Stimulated activated CD4-positive, alpha-beta T cell treated with anti-CD3 and anti-CD28 coated beads, Interleukin-1b, Interleukin-23, amount 100 ng/mL, for 4 hours (primary cell): Measurements from ENCODE around the gene BPIFB2.
"Not testable (repeated sequence)": the region's sequence is repeated elsewhere in the genome, so short reads cannot be mapped to it uniquely, and the experiment has no call there.

ENCODE experiments used
- DNase-seq, 2 donors: peaks; one replicate each; pipeline ENCODE4 v3.0.0-alpha.2; 2020; ENCODE audit warnings: low read depth in 2 of 2

The BPIFB2 gene

DNA sequence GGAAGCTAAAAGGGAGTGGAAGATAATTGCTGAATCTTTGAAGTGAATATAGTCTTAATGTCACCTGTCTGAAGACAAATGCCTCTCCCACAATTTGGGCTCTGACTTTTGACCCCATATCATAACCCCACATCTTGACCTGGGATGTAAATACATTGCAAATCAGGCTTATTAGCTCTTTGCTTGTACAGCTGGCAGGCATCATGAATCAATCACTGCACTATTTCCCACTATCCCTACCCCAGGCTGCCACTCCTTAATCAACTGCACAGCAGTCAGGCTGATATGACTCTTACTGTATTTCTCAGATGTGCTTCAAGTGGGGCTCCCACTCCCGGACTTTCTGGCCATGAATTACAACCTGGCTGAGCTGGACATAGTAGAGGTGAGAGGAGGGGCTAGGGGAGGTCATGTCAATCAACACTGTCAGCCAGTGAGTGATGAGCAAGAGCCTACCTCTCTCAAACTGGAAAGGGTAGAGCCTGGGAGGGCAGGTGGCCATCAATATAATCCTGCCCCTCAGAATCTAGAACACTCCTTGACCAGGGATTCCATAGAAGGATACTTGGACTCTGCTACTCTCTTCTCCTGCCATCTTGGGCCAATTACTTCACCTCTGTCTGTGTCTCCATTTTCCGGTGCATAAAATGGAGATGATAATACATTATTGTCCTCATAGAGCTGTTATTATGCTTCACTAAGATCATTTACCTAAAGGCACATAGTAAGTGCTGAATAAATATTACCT is 35.7 kb downstream of the BPIFB2 start:
- DNase-seq = no peak

DNA sequence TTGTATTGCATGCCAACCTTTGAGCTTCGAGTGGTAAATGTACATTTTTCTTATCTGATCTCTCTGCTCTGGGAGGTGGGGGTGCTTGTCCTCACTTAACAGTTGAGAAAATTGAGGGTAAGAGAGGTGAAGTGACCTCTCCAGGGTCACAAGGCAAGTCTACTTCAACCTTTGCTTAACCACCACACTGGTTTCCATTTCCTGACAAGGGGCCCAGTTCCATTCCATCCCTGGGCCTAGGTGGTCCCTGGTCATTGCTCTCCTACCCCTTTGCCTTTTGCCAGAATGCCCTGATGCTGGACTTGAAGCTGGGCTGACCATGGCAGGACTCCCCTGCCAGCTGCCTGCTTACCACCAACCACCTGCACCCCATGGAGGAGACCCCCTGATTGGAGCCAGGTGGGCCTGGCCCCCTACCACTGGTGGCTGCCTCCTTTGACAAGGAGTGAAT is 36.3 kb downstream of the BPIFB2 start:
- DNase-seq = no peak

DNA sequence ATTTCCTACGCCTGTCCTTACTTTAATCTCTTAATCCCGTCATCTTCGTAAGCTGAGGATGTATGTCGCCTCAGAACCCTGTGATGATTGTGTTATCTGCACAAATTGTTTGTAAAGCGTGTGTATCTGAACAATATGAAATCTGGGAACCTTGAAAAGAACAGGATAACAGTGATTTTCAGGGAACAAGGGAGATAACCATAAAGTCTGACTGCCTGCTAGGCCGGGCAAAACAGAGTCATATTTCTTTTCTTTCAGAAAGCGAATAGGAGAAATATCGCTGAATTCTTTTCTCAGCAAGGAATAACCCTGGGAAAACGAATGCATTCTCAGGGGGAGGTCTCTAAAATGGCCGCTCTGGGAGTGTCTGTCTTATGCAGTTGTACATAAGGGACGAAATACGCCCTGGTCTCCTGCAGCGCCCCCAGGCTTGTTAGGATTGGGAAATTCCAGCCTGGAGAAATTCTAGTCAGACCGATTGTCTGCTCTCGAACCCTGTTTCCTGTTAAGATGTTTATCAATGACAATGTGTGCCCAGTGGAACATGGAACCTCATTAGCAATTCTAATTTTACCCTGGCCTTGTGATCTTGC is 37.7 kb downstream of the BPIFB2 start:
- DNase-seq = not testable (repeated sequence)

DNA sequence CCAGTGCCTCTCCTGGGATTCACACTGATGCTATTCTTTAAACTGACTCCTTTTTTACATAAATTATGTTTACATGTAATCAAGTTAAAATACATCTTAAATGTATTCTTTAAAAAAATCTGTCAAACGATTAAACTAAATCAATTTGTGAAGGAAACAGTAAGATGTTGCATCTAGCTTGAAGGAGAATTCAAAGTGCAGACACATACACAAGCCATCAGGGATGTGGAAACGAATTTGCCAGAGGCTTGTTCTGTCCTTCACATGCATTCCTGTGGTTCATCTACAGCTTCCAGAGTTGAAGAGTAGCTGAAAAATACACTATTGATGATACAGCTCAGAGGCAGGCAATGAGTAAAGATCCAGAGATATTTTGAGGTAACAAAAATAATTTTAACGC is 38.9 kb downstream of the BPIFB2 start:
- DNase-seq = no peak

DNA sequence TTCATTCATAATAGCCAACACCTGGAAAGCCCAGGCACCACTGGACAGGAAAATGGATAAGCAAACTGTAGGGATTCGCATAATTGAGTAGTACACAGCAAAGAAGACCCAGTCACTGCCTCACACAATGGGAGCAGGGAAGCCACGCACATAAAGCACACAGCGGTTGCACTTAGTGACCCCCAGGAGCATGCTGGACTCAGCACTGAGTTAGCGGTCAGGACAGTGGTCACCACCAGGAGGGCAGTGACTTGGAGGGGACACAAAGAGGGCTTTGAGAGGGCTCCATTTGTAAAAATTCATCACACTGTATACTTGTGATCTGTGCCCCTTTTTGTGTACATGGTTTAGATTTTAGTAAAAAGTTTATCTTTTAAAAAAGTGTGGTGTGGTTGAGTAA is 43.8 kb downstream of the BPIFB2 start:
- no peak for DNase-seq

DNA sequence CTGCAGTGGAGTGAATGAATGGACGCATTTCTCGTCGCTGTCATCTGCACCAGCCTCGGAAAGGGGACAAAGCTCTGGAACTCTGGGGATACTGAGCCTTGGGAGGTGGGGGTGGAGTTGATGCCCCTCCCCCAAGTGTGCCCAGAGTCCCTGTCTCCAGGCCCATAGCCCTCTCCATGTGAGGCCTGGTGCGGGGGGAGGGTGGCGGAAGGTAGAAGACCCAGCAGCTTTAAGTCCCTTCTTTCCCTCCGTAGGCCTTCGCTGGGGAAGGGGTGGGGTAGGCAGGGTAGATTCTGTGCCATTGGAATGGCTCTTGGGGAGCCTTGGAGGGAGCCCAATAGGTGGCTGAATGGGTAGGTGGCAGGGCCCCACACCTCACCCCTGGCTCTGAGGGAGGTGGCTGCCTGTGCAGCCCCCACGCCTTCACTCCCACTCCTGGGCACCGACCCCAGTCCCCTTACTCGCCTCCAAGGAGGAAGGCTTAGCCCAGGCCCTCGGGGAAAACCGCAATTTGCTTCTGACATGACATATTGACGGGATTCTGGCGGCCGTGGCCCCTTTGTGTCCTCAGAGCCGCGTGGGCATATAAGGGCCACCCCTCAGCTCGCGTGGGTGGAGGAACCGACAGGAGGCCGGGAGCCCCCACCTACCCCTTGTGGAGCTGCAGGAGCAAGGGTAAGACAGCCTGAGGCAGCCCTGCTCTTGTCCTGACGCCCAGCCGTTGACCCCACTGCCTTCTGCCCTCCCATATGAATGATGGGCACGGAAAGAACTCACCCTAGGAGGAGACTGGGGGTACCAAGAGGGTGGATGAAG is 46.0 kb downstream of the BPIFB2 start, which contains the start of gene BPIFB3:
TSS of gene BPIFB3 (plus strand) at position 613 of the 816 bp plus-strand sequence. CDS start 1,533 bp downstream, outside the sequence.
- DNase-seq = no peak

DNA sequence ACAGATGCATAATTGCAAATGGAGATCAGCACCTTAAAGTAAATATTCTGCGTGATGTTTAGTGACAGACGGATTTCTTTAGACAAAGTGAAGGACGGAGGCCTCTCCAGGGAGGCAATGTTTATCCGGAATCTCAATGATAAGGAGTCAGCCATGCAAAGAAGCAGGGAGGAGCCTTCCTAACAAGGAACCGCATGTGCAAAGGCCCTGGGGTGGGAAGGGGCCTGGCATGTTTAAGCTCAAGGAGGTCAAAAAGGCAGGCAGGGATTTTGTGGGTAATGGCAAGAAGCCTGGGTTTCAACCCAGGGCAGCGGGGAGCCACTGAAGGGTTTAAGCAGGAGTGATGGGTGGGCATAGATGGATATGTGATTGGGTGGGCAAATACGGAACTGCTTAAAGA is 46.9 kb downstream of the BPIFB2 start:
- DNase-seq = no peak

DNA sequence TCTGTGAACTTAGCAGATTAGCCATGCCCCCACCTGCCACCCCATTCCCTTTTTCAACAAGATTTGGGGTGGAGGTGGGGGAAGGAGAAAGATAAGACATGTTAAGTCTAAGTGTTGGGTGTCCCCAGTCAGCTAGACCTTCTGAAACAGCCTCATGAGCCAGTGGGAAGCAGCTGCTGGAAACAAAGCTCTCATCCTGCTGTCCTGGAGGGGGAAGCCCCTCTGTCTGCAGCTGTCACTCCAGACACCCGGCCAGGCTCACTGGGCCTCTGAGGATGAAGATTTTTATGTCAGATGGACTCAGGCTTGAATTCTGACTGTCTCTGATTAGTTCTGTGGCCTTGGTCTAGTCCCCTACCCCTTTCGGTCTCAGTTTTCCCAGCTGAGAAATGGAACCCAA is 47.3 kb downstream of the BPIFB2 start:
- DNase-seq = no peak

DNA sequence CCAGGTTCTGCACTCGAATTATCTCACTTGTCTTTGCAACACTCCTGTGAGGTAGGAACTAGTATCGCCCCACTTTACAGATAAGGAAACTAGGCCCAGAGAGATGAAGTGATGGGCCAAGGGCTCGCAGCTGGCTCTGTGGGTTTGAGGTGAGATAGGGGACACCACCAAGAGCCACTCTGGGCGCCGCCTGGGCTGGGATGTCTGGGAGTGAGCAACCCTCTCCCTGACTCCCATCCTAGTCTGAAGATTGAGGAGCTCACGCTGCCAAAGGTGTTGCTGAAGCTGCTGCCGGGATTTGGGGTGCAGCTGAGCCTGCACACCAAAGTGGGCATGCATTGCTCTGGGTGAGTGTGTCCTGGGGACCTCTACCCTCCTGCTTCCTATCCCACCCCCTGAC is 51.6 kb downstream of the BPIFB2 start:
- no peak for DNase-seq

DNA sequence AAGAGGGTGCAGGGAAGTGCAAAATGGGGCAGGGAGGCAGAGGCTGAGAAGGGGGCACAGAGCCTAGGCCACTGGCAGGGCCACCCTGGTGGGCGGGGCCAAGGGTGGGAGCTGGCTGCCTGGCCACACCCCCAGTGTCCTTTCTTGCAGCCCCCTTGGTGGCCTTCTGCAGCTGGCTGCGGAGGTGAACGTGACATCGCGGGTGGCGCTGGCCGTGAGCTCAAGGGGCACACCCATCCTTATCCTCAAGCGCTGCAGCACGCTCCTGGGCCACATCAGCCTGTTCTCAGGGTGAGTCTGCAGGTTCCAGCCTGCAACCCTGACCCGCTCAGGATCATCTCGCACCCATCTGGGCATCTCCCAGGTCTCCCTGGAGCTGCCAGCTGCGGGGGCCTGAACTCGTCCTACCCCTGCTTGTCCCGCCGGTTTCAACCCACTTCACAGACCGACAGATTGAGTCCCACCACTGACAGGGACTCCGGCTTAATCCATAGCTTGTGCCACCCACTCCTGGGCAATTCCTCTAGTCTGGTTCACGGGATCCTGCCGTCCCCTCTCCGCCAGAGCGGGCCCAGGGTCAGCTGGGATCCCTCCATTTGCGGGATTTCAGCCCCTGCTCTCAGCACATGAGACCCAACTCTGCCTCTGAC is 52.4 kb downstream of the BPIFB2 start:
- DNase-seq = no peak

DNA sequence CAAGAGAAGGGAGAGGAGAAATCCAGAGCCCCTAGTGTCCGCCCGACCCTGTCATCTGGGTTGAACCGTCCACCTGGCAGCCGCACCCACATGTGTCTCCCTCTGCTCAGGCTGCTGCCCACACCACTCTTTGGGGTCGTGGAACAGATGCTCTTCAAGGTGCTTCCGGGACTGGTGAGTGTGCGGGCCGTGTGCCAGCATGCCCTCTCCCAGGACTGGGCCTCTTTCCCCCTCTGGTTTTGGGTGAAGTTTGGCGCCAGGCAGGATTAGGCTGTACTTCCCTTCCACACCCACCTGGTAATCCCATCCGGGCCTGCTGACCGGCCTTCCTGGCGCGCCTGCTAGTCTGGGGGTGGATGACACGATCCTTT is 54.1 kb downstream of the BPIFB2 start:
- no peak for DNase-seq

DNA sequence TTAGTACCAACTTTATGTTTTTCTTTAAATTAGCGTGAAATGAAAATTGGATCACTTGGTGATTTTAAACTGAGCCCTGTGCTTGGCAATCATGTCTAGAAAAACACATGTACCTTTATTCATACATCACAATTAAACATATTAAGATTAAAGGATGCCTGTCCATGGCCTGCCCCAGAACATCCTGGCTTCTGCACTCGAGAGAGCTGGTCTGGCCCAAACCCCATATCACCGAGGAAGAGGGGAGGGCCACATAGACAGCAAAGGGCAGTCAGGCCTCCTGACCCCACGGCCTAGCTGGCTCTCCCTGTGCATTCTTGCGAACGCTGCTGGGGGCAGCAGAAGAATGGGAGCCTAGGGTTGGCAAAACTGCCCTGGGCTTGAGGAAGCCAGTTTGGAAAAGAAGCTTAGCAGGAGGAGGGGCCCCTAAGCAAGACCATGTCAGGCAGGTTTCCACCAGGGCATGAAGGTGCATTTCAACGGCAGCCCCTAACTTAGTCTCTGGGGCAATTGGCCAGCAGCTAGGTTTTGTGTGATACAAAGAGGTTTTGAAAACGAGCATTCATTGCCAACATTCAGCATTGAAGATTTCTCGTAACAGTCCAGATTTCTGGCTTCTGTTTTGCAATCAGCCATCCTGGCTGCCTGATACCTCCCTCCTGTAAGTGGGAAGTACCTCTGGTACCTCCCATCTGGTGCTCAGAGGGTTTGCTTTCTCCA is 54.8 kb downstream of the BPIFB2 start:
- DNase-seq = no peak

DNA sequence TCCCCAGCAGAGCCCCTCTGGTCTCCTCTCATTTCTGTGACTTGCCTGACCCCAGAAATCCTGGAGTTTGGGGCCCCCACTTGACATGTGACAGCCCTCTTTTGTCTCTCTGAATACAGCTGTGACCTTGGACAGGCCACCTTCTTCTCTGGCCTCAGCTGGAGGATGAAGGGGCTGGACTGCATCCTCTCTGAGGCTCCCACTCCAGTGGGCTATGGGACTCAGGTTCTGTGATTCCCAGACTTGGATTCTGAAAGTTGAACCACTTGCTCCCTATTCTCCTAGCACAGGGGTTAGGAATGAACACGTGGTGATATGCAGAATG is 55.3 kb downstream of the BPIFB2 start:
- no peak for DNase-seq

DNA sequence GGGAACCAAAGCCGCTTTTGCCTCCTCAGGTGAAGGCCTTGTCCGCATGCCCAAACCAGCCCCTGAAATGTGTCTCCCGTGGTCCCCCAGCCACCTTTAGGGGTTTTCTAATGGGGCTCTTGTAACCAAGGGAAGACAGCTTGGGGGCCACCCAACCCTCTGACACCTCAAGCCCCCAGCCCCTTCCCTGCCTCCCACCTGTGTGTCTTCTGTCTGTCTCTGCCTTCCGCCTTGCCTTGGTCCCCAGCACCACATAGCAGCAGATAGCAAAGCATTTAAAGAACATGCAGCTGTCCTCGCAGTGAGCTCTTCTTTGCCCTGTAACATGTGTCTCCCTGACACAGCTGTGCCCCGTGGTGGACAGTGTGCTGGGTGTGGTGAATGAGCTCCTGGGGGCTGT is 55.8 kb downstream of the BPIFB2 start:
- DNase-seq = no peak

DNA sequence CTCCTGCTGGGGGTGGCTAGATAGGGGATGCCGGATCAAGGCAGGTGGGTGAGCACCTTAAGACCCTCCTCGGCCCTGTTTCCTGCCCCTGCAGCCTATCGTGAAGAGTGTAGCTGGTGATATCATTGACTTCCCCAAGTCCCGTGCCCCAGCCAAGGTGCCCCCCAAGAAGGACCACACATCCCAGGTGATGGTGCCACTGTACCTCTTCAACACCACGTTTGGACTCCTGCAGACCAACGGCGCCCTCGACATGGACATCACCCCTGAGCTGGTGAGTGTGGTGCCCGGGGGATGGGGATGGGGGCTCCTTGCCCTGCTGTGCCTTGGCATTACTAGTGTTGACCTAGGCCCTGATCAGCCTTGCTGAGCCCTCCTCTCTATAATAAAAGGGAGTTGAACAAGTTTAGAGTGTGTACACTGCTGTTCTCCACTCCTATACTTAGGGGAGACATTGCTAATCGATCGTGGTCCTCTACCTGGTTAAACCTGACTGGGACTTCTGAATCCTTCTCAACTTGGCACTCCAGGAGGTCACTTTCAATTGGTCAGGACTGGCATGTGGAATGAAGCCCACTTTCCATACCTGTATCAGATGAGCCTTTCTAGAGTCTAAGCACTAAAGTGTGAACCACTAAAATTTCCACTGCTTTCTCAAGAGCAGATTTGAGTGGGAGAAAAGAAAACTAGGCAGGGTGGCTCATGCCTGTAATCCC is 57.2 kb downstream of the BPIFB2 start:
- DNase-seq = no peak

DNA sequence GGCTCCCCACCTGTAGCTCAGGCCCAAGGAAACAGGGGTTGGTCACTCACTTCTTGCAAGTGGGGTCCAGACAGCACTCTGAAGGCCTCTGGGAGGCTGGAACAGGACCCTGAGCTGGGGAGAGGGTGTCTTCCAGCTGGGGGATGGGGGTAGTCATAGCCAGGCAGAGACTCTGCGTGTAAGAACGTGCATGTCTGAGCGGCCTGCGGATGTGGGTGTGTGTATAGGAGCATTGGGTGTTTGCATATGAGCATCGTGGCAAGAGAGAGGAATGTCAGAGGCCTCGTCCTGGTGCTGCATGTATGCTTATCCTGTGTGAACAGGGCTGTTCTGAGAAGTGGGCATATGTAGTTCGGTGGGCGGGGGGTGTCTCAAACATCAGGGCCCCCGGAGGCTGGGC is 58.3 kb downstream of the BPIFB2 start:
- no peak for DNase-seq

DNA sequence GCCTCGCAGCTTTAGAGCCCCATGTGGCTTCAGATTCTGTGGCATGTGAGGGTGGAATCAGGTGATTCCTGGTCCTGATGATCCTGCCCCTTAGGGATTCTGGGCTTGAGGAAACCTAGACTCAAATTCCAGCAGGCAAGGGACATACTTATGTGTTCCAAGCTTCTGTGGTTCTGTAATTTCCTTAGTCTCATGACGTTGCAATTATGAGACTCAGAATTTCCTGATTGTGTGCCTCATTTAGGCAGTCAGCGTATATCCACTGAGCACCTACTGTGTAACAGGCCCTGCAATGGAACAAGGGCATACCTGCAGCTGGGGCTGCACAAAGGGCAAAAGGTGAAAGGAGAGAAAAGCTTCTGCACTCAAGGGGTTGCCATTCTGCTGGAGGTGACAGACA is 60.3 kb downstream of the BPIFB2 start:
- no peak for DNase-seq

DNA sequence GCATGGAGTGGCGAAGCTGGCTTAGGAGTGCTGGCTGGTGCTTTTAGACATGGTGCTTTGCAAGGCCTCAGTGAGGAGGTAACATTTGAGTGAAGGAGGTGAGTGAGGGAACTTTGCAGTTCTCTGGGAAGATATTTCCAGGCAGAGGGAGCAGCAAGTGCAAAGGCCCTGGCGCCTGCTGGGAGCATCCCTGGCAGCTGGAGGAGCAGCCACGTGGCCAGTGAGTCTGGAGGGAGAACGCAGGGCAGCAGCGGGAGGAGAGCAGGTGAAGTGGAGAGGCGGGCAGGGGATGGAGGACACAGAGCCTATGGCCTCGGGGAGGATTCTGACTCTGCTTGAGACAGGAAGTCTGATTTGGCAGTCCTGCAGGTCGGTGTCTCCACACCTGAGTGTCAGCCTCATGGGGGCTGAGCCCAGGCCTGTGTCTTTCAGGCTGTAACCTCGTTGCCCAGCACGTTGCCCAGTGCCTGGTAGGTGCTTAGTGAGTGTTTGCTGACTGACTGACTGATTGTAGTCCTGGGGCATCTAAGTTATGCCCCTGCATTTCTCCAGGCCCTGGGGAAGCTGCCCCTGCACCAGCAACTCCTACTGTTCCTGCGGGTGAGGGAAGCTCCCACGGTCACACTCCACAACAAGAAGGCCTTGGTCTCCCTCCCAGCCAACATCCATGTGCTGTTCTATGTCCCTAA is 60.9 kb downstream of the BPIFB2 start:
- no peak for DNase-seq

DNA sequence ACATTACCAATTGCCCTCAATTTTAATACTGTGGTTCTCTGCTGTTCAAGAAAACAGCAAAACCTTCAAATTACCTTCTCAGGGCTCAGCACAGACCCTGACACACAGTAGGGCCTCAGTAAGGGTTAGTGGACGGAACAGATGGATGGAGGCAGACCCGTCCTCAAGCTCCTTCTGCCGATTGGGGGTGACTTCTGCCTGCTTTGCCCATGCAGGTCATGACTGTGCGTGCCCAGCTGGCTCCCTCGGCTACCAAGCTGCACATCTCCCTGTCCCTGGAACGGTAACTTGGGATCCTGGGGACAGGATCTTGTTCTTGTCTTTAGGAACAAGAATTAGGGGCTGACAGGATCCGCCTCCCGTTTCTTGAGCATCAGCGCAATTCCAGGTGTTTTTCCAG is 62.2 kb downstream of the BPIFB2 start:
- no peak for DNase-seq
